Smooth muscle cell of trachea (primary cell): ENCODE measurements around the gene MAGEB6B. TPM values are rescaled to one million over a fixed set of nuclear protein-coding genes. Genes with fewer than 3 reads are reported as not detected.

Experiments
- total RNA-seq: library from RNA; depleted of rRNA; stranded (reverse); fragments of >200 nt; gene quantifications from 2 replicates; pipeline ENCODE4 v1.2.1, GENCODE V29; 2014

The MAGEB6B gene
- not detected in 2 replicates for total RNA-seq

GRCh38 chrX:26160301-26160700 lies at the start of gene MAGEB6B:
Gene MAGEB6B, plus strand, starts transcription at chrX:26160601. Its CDS starts 0 bp downstream, at chrX:26160601.

GRCh38 chrX:26138274-26138673 lies 22.1 kb upstream of the MAGEB6B start, which contains the start of gene MAGEB18:
Gene MAGEB18, plus strand, starts transcription at chrX:26138343. Its CDS starts 643 bp downstream, at chrX:26138986.

GRCh38 chrX:26192204-26192603 lies 31.8 kb downstream of the MAGEB6B start, which contains the start of gene MAGEB6:
Gene MAGEB6, plus strand, starts transcription at chrX:26192440. Its CDS starts 1,407 bp downstream, at chrX:26193847.

Other genes with a start within 250 kb of the MAGEB6B start
- gene MAGEB18, start 22.3 kb upstream of the MAGEB6B start, total RNA-seq: not detected in 2 replicates
- gene MAGEB6, start 31.8 kb downstream of the MAGEB6B start, total RNA-seq: not detected in 2 replicates
- not detected in 2 replicates for gene MAGEB5, start 55.6 kb downstream of the MAGEB6B start, total RNA-seq